GM23338 (cell line): ENCODE data around the gene IFI35.

Experiments
- CTCF ChIP-seq, 2 experiments: fragments of 200-600 bp in 1 of 2; sonication (generic) in 1 of 2; conservative IDR thresholded peaks; 2 replicates each; pipeline versions ENCODE4 v1.5.1 to v1.6.1; 2016 to 2017; ENCODE audit warnings: antibody characterized with exemption in 2 of 2, low read depth in 2 of 2, mild to moderate bottlenecking in 2 of 2, moderate library complexity in 1 of 2
- ETS1 ChIP-seq: IDR thresholded peaks from 2 replicates; pipeline ENCODE4 v1.6.1; 2016; ENCODE audit warnings: antibody characterized with exemption
- EZH2 ChIP-seq: fragments of 200-600 bp; sonication (generic); IDR thresholded peaks from one replicate; pipeline ENCODE4 v1.8.0; 2017; ENCODE audit warnings: antibody characterized with exemption, mild to moderate bottlenecking, low read depth; ENCODE audit not compliant: unreplicated experiment
- JUNB ChIP-seq: IDR thresholded peaks from one replicate; pipeline ENCODE4 v1.6.1; 2016; ENCODE audit warnings: antibody characterized with exemption; ENCODE audit not compliant: unreplicated experiment
- POLR2AphosphoS5 ChIP-seq: IDR thresholded peaks from 2 replicates; pipeline ENCODE4 v1.6.1; 2016; ENCODE audit warnings: antibody characterized with exemption, low read depth
- ZNF114 ChIP-seq: fragments of 250-450 bp; sonication (Bioruptor Pico); IDR thresholded peaks from 2 replicates; pipeline ENCODE4 v1.5.0; 2020; ENCODE audit warnings: mild to moderate bottlenecking, moderate library complexity

DNA sequence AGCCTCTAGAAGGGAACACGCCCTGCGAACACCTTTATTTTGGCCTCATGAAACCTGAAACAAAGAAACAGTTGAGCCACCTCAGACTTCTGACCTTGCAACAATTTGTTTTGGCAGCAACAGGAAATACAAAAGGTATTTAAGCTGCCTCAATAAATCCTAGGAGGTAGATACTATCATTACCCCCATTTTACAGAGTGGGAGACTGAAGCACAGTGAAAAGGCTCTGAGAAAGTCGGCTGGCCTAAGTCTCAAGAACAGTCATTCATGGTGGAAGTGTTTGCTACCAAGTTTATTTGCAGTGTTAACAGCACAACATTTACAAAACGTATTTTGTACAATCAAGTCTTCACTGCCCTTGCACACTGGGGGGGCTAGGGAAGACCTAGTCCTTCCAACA, 37.4 kb downstream of the IFI35 start:
- no peak for TF ChIP-seq POLR2AphosphoS5
- TF ChIP-seq CTCF (conservative IDR thresholded peaks at IDR 0.05; ENCODE audit: low read depth in 2 of 2), result no peak
- TF ChIP-seq EZH2, result no peak
- no peak for TF ChIP-seq ZNF114
- TF ChIP-seq ETS1, result no peak
- TF ChIP-seq JUNB, result no peak
